Gastroesophageal sphincter (tissue), 3 donors: ENCODE data around the gene UMODL1.

Experiments
- CTCF ChIP-seq, 4 experiments: fragments of 200-600 bp in 2 of 4; fragments of 450-650 bp in 2 of 4; sonication (generic) in 1 of 4; IDR thresholded peaks; one replicate each; pipeline ENCODE4 v1.5.1; 2017 to 2019; ENCODE audit warnings: antibody characterized with exemption in 4 of 4, mild to moderate bottlenecking in 2 of 4, moderate library complexity in 2 of 4
- EP300 ChIP-seq: sonication (generic); formaldehyde crosslinking; IDR thresholded peaks from one replicate; pipeline ENCODE4 v1.6.1; 2017; ENCODE audit warnings: antibody characterized with exemption, mild to moderate bottlenecking
- POLR2AphosphoS5 ChIP-seq: sonication (generic); formaldehyde crosslinking; IDR thresholded peaks from one replicate; pipeline ENCODE4 v1.6.1; 2017; ENCODE audit warnings: antibody characterized with exemption

- no peak for TF ChIP-seq POLR2AphosphoS5
- no peak for TF ChIP-seq CTCF (IDR thresholded peaks at IDR 0.05)
- TF ChIP-seq EP300: no peak
These were observed 9.2 kb upstream of the UMODL1 start for GRCh38 chr21:42061986-42062235.
